Glutamatergic neuron (in vitro differentiated cells): Measurements from ENCODE around the gene OR2V1. TPM values are rescaled to one million over a fixed set of nuclear protein-coding genes. Genes with fewer than 3 reads are reported as not detected.

ENCODE experiments used
- DNase-seq: peaks from one replicate; pipeline ENCODE4 v3.0.0; 2022
- H3K27ac Mint-ChIP-seq: one replicate; pipeline ENCODE4 v1.8.0; 2020; ENCODE audit warnings: mild to moderate bottlenecking, mixed read lengths, inconsistent platforms; ENCODE audit not compliant: unreplicated experiment
- H3K27me3 Mint-ChIP-seq: one replicate; pipeline ENCODE4 v1.8.0; 2020; ENCODE audit warnings: mild to moderate bottlenecking, moderate library complexity, mixed read lengths, inconsistent platforms; ENCODE audit not compliant: unreplicated experiment
- H3K36me3 Mint-ChIP-seq: one replicate; pipeline ENCODE4 v1.8.0; 2020; ENCODE audit warnings: mild to moderate bottlenecking, mixed read lengths, inconsistent platforms; ENCODE audit not compliant: unreplicated experiment
- H3K4me1 Mint-ChIP-seq: one replicate; pipeline ENCODE4 v1.8.0; 2020; ENCODE audit warnings: mild to moderate bottlenecking, low read depth, mixed read lengths, inconsistent platforms; ENCODE audit not compliant: unreplicated experiment
- H3K4me3 Mint-ChIP-seq: one replicate; pipeline ENCODE4 v1.8.0; 2020; ENCODE audit warnings: mild to moderate bottlenecking, mixed read lengths, inconsistent platforms; ENCODE audit not compliant: unreplicated experiment
- H3K9me3 Mint-ChIP-seq: one replicate; pipeline ENCODE4 v1.8.0; 2020; ENCODE audit warnings: mild to moderate bottlenecking, moderate library complexity, mixed read lengths, inconsistent platforms; ENCODE audit not compliant: unreplicated experiment
- CTCF ChIP-seq: fragments of 200-600 bp; sonication (generic); IDR thresholded peaks from one replicate; pipeline ENCODE4 v1.5.0; 2021; ENCODE audit not compliant: partially characterized antibody, unreplicated experiment
- total RNA-seq: library from RNA; stranded (reverse); fragmentation: NEBNext Ultra II Directional; extraction: Animal tissue kit (Norgen Biotek cat#: 25700); gene quantifications from one replicate; pipeline ENCODE4 v1.2.1, GENCODE V29; 2021; ENCODE audit not compliant: unreplicated experiment

The OR2V1 gene
- total RNA-seq, 1 donor from 2014 or later, result not detected

- DNase-seq, result no peak
- no peak overlapping the region for H3K27ac Mint-ChIP-seq
- TF ChIP-seq CTCF, result no peak
- no peak overlapping the region for H3K4me3 Mint-ChIP-seq
- H3K4me1 Mint-ChIP-seq, result peaks cover 6% of the 10 kb centered on the region
- no peaks in the 10 kb centered on the region for H3K36me3 Mint-ChIP-seq
- peaks cover 7% of the 10 kb centered on the region for H3K27me3 Mint-ChIP-seq
- peaks cover 3% of the 10 kb centered on the region for H3K9me3 Mint-ChIP-seq
These were observed 25.8 kb upstream of the OR2V1 start for GRCh38 chr5:181156758-181157157.

GRCh38 chr5:181153814-181154213, 22.8 kb upstream of the OR2V1 start:
- TF ChIP-seq CTCF, result no peak
- Mint-ChIP-seq H3K9me3 (peaks cover 7% of the 10 kb centered on the region), H3K36me3 (no peaks in the 10 kb centered on the region), H3K4me3 (no peak overlapping the region), H3K27me3 (peaks cover 5% of the 10 kb centered on the region), H3K27ac (no peak overlapping the region), H3K4me1 (peaks cover 3% of the 10 kb centered on the region)
- DNase-seq, result no peak

GRCh38 chr5:181152406-181152805, 21.4 kb upstream of the OR2V1 start:
- no peak for TF ChIP-seq CTCF
- Mint-ChIP-seq H3K27ac (no peak overlapping the region), H3K4me3 (no peak overlapping the region), H3K4me1 (peaks cover 3% of the 10 kb centered on the region), H3K9me3 (peaks cover 8% of the 10 kb centered on the region), H3K36me3 (no peaks in the 10 kb centered on the region), H3K27me3 (peaks cover 3% of the 10 kb centered on the region)
- DNase-seq, result no peak

GRCh38 chr5:181151146-181151545, 20.2 kb upstream of the OR2V1 start:
- H3K27me3 Mint-ChIP-seq, result peaks cover 3% of the 10 kb centered on the region
- DNase-seq, result no peak
- no peaks in the 10 kb centered on the region for H3K36me3 Mint-ChIP-seq
- peaks cover 3% of the 10 kb centered on the region for H3K4me1 Mint-ChIP-seq
- no peak overlapping the region for H3K4me3 Mint-ChIP-seq
- no peak for TF ChIP-seq CTCF
- no peak overlapping the region for H3K27ac Mint-ChIP-seq
- peaks cover 8% of the 10 kb centered on the region for H3K9me3 Mint-ChIP-seq

- H3K4me1 Mint-ChIP-seq, result peaks cover 3% of the 10 kb centered on the region
These were observed 19.1 kb upstream of the OR2V1 start for GRCh38 chr5:181149806-181150733.

More at GRCh38 chr5:181149806-181150733, 19.1 kb upstream of the OR2V1 start:
- Mint-ChIP-seq H3K36me3 (no peaks in the 10 kb centered on the region), H3K9me3 (peaks cover 6% of the 10 kb centered on the region), H3K27ac (no peak overlapping the region), H3K27me3 (peaks cover 3% of the 10 kb centered on the region), H3K4me3 (no peak overlapping the region)
- no peak for TF ChIP-seq CTCF
- DNase-seq, result no peak
